Measurements from ENCODE around the gene DCXR.

The DCXR gene

GRCh38 chr17:82015311-82015971 is 22.1 kb downstream of the DCXR start:
- H3K9me3 Mint-ChIP-seq = no peaks in the 10 kb centered on the region
- H3K36me3 Mint-ChIP-seq (ENCODE audit: low read depth) = no peaks in the 10 kb centered on the region
- H3K4me3 Mint-ChIP-seq = no peak overlapping the region
- H3K27me3 Mint-ChIP-seq (ENCODE audit: low read depth) = no peaks in the 10 kb centered on the region
- DNase-seq (ENCODE audit: low spot score) = no peak
- no peak overlapping the region for H3K27ac Mint-ChIP-seq
- H3K4me1 Mint-ChIP-seq (ENCODE audit: low read depth) = no peaks in the 10 kb centered on the region

DNA sequence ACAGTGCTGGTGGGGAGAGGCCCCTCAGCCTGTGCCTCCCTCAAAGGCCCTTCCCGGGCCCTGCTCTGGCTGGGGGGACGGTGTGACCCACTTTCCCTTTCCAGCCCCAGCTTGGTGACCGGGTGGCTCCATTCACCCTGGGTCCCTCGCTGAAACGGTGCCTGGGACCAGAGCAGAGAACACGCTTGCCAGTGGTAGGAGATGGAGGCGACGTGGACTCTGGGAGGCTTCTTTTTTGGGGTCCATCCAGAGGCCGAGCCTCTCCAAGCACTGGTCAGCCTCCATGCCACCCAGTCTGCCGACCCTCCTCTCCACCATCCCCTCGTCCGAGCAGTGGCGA is 22.6 kb downstream of the DCXR start:
- Mint-ChIP-seq H3K27ac (no peak overlapping the region), H3K36me3 (ENCODE audit: low read depth) (no peaks in the 10 kb centered on the region), H3K27me3 (ENCODE audit: low read depth) (no peaks in the 10 kb centered on the region), H3K9me3 (no peaks in the 10 kb centered on the region), H3K4me1 (ENCODE audit: low read depth) (no peaks in the 10 kb centered on the region), H3K4me3 (no peak overlapping the region)
- no peak for DNase-seq (ENCODE audit: low spot score)

DNA sequence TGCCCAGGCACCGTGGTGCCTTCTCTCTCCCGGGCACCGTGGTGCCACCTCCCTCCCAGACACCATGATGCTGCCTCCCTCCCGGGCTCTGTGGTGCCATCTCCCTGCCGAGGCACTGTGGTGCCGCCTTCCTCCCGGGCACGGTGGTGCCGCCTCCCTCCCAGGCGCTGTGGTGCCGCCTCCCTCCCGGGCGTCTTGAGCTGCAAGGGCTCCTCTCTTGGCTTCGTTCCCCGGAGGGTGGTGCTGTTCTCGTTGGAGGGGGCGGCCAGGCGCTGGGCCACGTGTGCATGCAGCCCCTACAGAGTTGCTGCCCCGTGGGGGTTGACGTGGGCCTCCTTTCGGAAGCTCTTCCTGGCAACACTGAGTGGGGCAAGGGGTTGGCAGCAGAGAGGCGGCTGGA is 23.1 kb downstream of the DCXR start:
- DNase-seq (ENCODE audit: low spot score) = no peak
- H3K9me3 Mint-ChIP-seq = no peaks in the 10 kb centered on the region
- H3K36me3 Mint-ChIP-seq (ENCODE audit: low read depth) = no peaks in the 10 kb centered on the region
- H3K27me3 Mint-ChIP-seq (ENCODE audit: low read depth) = no peaks in the 10 kb centered on the region
- no peaks in the 10 kb centered on the region for H3K4me1 Mint-ChIP-seq (ENCODE audit: low read depth)
- no peak overlapping the region for H3K27ac Mint-ChIP-seq
- no peak overlapping the region for H3K4me3 Mint-ChIP-seq

GRCh38 chr17:82013772-82014321 is 23.6 kb downstream of the DCXR start:
- no peak for DNase-seq (ENCODE audit: low spot score)
- H3K36me3 Mint-ChIP-seq (ENCODE audit: low read depth) = no peaks in the 10 kb centered on the region
- H3K4me1 Mint-ChIP-seq (ENCODE audit: low read depth) = no peaks in the 10 kb centered on the region
- no peaks in the 10 kb centered on the region for H3K27me3 Mint-ChIP-seq (ENCODE audit: low read depth)
- H3K4me3 Mint-ChIP-seq = no peak overlapping the region
- H3K9me3 Mint-ChIP-seq = no peaks in the 10 kb centered on the region
- no peak overlapping the region for H3K27ac Mint-ChIP-seq

- H3K4me3 Mint-ChIP-seq = no peak overlapping the region
- H3K36me3 Mint-ChIP-seq (ENCODE audit: low read depth) = no peaks in the 10 kb centered on the region
- H3K4me1 Mint-ChIP-seq (ENCODE audit: low read depth) = no peaks in the 10 kb centered on the region
- H3K9me3 Mint-ChIP-seq = no peaks in the 10 kb centered on the region
- H3K27me3 Mint-ChIP-seq (ENCODE audit: low read depth) = no peaks in the 10 kb centered on the region
- DNase-seq (ENCODE audit: low spot score) = no peak
- no peak overlapping the region for H3K27ac Mint-ChIP-seq
Measured at GRCh38 chr17:82013341-82013740, 24.2 kb downstream of the DCXR start.

GRCh38 chr17:82012640-82013295 is 24.7 kb downstream of the DCXR start:
- no peaks in the 10 kb centered on the region for H3K27me3 Mint-ChIP-seq (ENCODE audit: low read depth)
- H3K27ac Mint-ChIP-seq = no peak overlapping the region
- no peak overlapping the region for H3K4me3 Mint-ChIP-seq
- no peaks in the 10 kb centered on the region for H3K9me3 Mint-ChIP-seq
- no peak for DNase-seq (ENCODE audit: low spot score)
- no peaks in the 10 kb centered on the region for H3K4me1 Mint-ChIP-seq (ENCODE audit: low read depth)
- H3K36me3 Mint-ChIP-seq (ENCODE audit: low read depth) = no peaks in the 10 kb centered on the region

DNA sequence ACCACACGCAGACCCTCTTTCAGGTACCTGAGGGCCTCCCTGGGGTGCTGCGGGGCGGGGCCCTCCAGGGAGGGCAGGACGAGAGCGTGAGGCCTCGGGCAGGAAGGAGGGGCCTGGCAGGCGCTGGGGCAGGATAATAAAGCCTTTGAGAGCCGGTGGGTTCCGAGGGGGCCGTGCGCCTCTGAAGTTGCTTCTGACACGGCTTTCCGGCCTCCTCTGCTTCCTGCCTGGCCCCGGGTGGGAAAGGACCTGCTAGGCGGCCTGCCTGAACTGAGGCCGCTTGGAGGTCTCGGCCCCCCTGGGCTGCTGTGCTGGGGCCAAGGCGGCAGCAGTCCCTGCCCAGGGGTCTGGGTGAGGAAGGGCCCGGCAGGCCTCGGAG is 25.2 kb downstream of the DCXR start:
- DNase-seq (ENCODE audit: low spot score) = no peak
- H3K4me1 Mint-ChIP-seq (ENCODE audit: low read depth) = no peaks in the 10 kb centered on the region
- H3K27ac Mint-ChIP-seq = no peak overlapping the region
- no peak overlapping the region for H3K4me3 Mint-ChIP-seq
- no peaks in the 10 kb centered on the region for H3K9me3 Mint-ChIP-seq
- H3K27me3 Mint-ChIP-seq (ENCODE audit: low read depth) = no peaks in the 10 kb centered on the region
- no peaks in the 10 kb centered on the region for H3K36me3 Mint-ChIP-seq (ENCODE audit: low read depth)

DNA sequence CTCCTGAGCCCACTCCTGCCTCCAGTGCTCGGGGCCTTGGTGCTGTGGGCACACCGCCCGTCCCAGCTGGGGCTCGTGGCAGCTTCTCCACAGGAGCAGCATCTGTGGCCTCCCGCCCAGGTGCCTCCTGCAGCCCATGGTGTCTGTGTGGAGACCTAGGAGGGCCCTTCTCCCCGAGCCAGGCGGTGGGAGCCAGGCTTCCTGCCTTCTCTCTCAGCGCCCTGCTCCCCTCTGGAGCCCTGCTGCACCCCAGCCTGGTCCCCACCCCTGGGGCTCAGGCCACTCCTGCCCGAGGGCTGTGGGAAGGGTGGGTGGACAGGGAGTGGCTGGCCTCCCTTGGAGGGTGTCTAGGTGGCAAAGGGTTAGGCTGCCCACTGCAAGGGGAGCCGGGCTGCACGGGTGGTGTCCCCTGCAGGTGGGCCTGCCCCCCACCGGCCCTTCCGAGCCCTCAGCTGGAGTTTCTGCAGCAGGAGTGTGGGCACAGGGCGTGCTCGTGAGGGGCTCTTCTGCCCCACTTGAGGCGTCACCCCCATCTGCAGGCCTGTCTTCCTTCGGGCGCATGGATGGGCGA is 25.8 kb downstream of the DCXR start:
- Mint-ChIP-seq H3K27ac (no peak overlapping the region), H3K4me3 (no peak overlapping the region), H3K36me3 (ENCODE audit: low read depth) (no peaks in the 10 kb centered on the region), H3K27me3 (ENCODE audit: low read depth) (no peaks in the 10 kb centered on the region), H3K4me1 (ENCODE audit: low read depth) (no peaks in the 10 kb centered on the region), H3K9me3 (no peaks in the 10 kb centered on the region)
- DNase-seq (ENCODE audit: low spot score) = no peak

DNA sequence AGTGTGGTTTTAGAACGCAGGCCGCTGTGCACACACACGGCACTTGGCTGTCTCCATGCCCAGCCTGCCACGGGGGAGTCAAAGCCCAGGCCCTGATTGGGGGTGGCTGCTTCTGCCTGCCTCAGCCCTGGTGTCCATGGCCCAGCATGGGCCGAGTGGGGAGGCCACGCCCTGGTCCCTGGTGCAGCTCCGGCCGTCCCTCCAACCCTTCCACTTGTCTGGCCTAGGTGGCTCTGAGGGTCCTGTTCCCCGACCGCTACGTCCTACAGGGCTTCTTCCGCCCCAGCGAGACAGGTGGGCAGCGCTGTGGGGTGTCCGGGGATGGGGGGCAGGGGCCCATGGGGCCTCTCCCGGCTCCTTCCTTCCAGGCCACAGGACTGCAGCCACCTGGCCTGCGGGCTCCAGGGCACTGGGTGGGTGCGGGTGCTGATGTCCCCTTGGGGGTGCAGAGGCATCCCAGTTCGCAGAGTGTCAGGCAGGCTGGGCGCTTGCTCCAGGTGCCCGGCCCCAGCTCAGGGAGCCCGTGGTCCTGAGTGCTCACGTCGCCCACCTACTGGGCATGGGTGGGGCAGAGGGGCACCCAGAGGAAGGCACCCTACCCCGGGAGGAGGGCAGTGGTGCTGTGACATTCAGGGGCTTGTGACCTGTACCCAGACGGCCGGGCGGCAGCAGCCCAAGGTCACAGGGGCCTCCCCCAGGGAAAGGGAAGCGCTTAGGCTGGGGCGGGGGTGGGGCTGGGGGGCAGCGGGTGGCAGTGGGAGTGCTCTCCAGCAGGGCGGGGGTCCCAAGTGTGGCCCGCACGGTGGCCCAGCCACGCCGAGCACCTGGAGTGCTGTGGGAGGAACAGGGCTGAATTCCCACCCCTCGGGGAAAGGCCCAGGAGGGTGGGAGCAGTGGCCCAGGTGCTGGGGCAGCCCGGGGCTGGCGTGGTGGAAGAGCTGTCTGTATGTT is 26.6 kb downstream of the DCXR start:
- Mint-ChIP-seq H3K27me3 (ENCODE audit: low read depth) (no peaks in the 10 kb centered on the region), H3K36me3 (ENCODE audit: low read depth) (no peaks in the 10 kb centered on the region), H3K27ac (no peak overlapping the region), H3K9me3 (no peaks in the 10 kb centered on the region), H3K4me3 (no peak overlapping the region), H3K4me1 (ENCODE audit: low read depth) (no peaks in the 10 kb centered on the region)
- no peak for DNase-seq (ENCODE audit: low spot score)

DNA sequence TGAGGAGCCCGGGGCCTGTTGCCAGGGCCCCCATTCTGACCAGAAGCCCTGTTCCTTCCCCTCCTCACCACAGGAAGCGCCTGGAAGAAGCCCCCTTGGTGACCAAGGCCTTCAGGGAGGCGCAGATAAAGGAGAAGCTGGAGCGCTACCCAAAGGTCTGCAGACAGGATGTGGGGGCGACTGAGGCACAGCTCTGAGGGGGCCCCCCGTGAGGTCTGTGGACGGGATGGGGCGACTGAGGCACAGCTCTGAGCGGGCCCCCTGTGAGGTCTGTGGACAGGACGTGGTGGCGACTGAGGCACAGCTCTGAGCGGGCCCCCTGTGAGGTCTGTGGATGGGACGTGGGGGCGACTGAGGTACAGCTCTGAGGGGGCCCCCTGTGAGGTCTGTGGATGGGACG is 28.1 kb downstream of the DCXR start:
- Mint-ChIP-seq H3K27ac (no peak overlapping the region), H3K27me3 (ENCODE audit: low read depth) (no peaks in the 10 kb centered on the region), H3K9me3 (no peaks in the 10 kb centered on the region), H3K36me3 (ENCODE audit: low read depth) (no peaks in the 10 kb centered on the region), H3K4me1 (ENCODE audit: low read depth) (no peaks in the 10 kb centered on the region), H3K4me3 (no peak overlapping the region)
- DNase-seq (ENCODE audit: low spot score) = no peak

- DNase-seq (ENCODE audit: low spot score) = no peak
- no peak overlapping the region for H3K4me3 Mint-ChIP-seq
- no peak overlapping the region for H3K27ac Mint-ChIP-seq
- H3K27me3 Mint-ChIP-seq (ENCODE audit: low read depth) = no peaks in the 10 kb centered on the region
- no peaks in the 10 kb centered on the region for H3K36me3 Mint-ChIP-seq (ENCODE audit: low read depth)
- H3K9me3 Mint-ChIP-seq = no peaks in the 10 kb centered on the region
- H3K4me1 Mint-ChIP-seq (ENCODE audit: low read depth) = no peaks in the 10 kb centered on the region
Measured at GRCh38 chr17:82008941-82009405, 28.5 kb downstream of the DCXR start.

- no peak for DNase-seq (ENCODE audit: low spot score)
- H3K4me1 Mint-ChIP-seq (ENCODE audit: low read depth) = no peaks in the 10 kb centered on the region
- H3K36me3 Mint-ChIP-seq (ENCODE audit: low read depth) = no peaks in the 10 kb centered on the region
- H3K27me3 Mint-ChIP-seq (ENCODE audit: low read depth) = no peaks in the 10 kb centered on the region
- no peaks in the 10 kb centered on the region for H3K9me3 Mint-ChIP-seq
- H3K27ac Mint-ChIP-seq = no peak overlapping the region
- no peak overlapping the region for H3K4me3 Mint-ChIP-seq
Measured at GRCh38 chr17:82008258-82008940, 29.1 kb downstream of the DCXR start.

DNA sequence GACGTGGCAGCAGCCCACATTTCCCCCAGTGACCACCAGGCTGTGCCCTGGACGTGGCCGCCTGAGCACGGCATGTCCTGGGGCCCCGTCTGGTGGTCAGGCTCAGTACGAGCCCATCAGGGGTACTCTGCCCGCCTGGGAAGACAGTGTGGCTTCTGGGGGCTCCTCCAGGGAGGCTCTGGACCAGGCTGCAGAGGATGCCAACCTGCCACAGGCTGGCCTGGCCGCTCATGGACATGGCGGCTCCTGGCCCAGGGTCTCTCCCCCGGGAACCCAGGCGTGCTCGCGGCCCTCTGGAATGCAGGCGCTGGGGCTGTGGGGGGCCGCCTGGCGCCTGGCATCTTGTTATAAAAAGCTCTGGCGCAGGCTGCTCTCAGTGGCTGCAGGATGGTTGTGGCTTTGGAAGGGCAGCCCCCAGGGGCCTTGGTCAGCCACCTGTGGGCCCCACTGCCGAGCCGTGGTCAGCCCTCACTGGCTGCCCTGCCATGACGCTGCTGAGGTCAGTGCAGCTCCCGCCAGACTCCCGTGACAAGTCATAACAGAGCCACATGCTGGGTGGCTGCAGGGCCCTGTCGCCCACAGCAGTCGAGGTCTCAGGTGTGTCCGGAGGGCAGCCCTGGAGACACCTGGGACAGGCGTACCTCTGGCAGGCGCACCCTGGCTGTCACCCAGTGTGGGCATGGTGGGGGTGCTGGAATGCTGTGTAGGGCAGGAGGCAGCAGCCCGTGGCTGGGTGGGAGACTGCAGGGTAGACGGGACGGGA is 29.8 kb downstream of the DCXR start:
- no peaks in the 10 kb centered on the region for H3K4me1 Mint-ChIP-seq (ENCODE audit: low read depth)
- DNase-seq (ENCODE audit: low spot score) = no peak
- no peak overlapping the region for H3K4me3 Mint-ChIP-seq
- no peaks in the 10 kb centered on the region for H3K9me3 Mint-ChIP-seq
- no peak overlapping the region for H3K27ac Mint-ChIP-seq
- H3K27me3 Mint-ChIP-seq (ENCODE audit: low read depth) = no peaks in the 10 kb centered on the region
- H3K36me3 Mint-ChIP-seq (ENCODE audit: low read depth) = no peaks in the 10 kb centered on the region

Measured in T-helper 2 cell treated with Interferon-gamma antibody and Interleukin-4, amounts not matched to agents 5 μg/mL and 100 μg/mL, for 36 hours (primary cell).